ENCODE measurements around the gene NDUFA3. TPM values are rescaled to one million over a fixed set of nuclear protein-coding genes. Genes with fewer than 3 reads are reported as not detected.

Gene NDUFA3
- total RNA-seq, 6 experiments from 2014 or later, result 114 to 173 (median 144) TPM

GRCh38 chr19:54156953-54157352, 54.3 kb downstream of the NDUFA3 start:
- TF ChIP-seq, protein P1, sequence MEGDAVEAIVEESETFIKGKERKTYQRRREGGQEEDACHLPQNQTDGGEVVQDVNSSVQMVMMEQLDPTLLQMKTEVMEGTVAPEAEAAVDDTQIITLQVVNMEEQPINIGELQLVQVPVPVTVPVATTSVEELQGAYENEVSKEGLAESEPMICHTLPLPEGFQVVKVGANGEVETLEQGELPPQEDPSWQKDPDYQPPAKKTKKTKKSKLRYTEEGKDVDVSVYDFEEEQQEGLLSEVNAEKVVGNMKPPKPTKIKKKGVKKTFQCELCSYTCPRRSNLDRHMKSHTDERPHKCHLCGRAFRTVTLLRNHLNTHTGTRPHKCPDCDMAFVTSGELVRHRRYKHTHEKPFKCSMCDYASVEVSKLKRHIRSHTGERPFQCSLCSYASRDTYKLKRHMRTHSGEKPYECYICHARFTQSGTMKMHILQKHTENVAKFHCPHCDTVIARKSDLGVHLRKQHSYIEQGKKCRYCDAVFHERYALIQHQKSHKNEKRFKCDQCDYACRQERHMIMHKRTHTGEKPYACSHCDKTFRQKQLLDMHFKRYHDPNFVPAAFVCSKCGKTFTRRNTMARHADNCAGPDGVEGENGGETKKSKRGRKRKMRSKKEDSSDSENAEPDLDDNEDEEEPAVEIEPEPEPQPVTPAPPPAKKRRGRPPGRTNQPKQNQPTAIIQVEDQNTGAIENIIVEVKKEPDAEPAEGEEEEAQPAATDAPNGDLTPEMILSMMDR (IDR thresholded peaks at IDR 0.05), result no peak

More at GRCh38 chr19:54156953-54157352, 54.3 kb downstream of the NDUFA3 start:
- peaks cover 52% of the 10 kb centered on the region for H3K4me1 Mint-ChIP-seq (ENCODE audit: low read depth)
- no peak for DNase-seq
- peaks cover 10% of the 10 kb centered on the region for H3K27me3 Mint-ChIP-seq (ENCODE audit: insufficient read depth)
- peak overlapping the region; percentile 39 for H3K4me3 Mint-ChIP-seq
- H3K9me3 Mint-ChIP-seq, result no peaks in the 10 kb centered on the region
- H3K27ac Mint-ChIP-seq, result peak overlapping the region; percentile 64
- peaks cover 31% of the 10 kb centered on the region for H3K36me3 Mint-ChIP-seq (ENCODE audit: low read depth)

Other genes with a start within 250 kb of the NDUFA3 start
- 100 to 1,000 TPM; 304 to 350 (median 316) TPM for gene MYADM, start 235.0 kb upstream of the NDUFA3 start, total RNA-seq (2021; fragmentation: NEBNext Ultra II Directional; extraction: Animal tissue kit (Norgen Biotek cat#: 25700))
- under 1 TPM in 2 of 6 experiments, not detected in 4; 0.23 to 0.28 TPM for gene PRKCG, start 220.7 kb upstream of the NDUFA3 start, total RNA-seq (2021; fragmentation: NEBNext Ultra II Directional; extraction: Animal tissue kit (Norgen Biotek cat#: 25700))
- 1 to 10 TPM in 1 of 6 experiments, under 1 TPM in 5; 0.38 to 1.2 (median 0.70) TPM for gene CACNG7, start 193.6 kb upstream of the NDUFA3 start, total RNA-seq (2021; fragmentation: NEBNext Ultra II Directional; extraction: Animal tissue kit (Norgen Biotek cat#: 25700))
- under 1 TPM; 0.09 to 0.48 (median 0.26) TPM for gene CACNG8, start 139.9 kb upstream of the NDUFA3 start, total RNA-seq (2021; fragmentation: NEBNext Ultra II Directional; extraction: Animal tissue kit (Norgen Biotek cat#: 25700))
- not detected for gene CACNG6, start 111.2 kb upstream of the NDUFA3 start, total RNA-seq (2021; fragmentation: NEBNext Ultra II Directional; extraction: Animal tissue kit (Norgen Biotek cat#: 25700))
- 1 to 10 TPM in 4 of 6 experiments, not detected in 2; 1.5 to 2.0 (median 1.8) TPM for gene VSTM1, start 39.0 kb upstream of the NDUFA3 start, total RNA-seq (2021; fragmentation: NEBNext Ultra II Directional; extraction: Animal tissue kit (Norgen Biotek cat#: 25700))
- not detected for gene TARM1, start 21.5 kb upstream of the NDUFA3 start, total RNA-seq (2021; fragmentation: NEBNext Ultra II Directional; extraction: Animal tissue kit (Norgen Biotek cat#: 25700))
- 1 to 10 TPM in 4 of 6 experiments, under 1 TPM in 2; 0.45 to 3.2 (median 2.4) TPM for gene OSCAR, start 2.1 kb upstream of the NDUFA3 start, total RNA-seq (2021; fragmentation: NEBNext Ultra II Directional; extraction: Animal tissue kit (Norgen Biotek cat#: 25700))
- gene TFPT, start 12.8 kb downstream of the NDUFA3 start, total RNA-seq (2021; fragmentation: NEBNext Ultra II Directional; extraction: Animal tissue kit (Norgen Biotek cat#: 25700)), result 10 to 100 TPM in 5 of 6 experiments, 1 to 10 TPM in 1; 9.3 to 15.4 (median 14.5) TPM
- 10 to 100 TPM; 66.1 to 92.5 (median 83.6) TPM for gene PRPF31, start 12.9 kb downstream of the NDUFA3 start, total RNA-seq (2021; fragmentation: NEBNext Ultra II Directional; extraction: Animal tissue kit (Norgen Biotek cat#: 25700))
- 10 to 100 TPM; 46.4 to 65.5 (median 59.6) TPM for gene CNOT3, start 34.9 kb downstream of the NDUFA3 start, total RNA-seq (2021; fragmentation: NEBNext Ultra II Directional; extraction: Animal tissue kit (Norgen Biotek cat#: 25700))
- 1 to 10 TPM; 3.7 to 7.6 (median 6.2) TPM for gene LENG1, start 56.9 kb downstream of the NDUFA3 start, total RNA-seq (2021; fragmentation: NEBNext Ultra II Directional; extraction: Animal tissue kit (Norgen Biotek cat#: 25700))
- under 1 TPM; 0.43 to 0.70 (median 0.55) TPM for gene TMC4, start 70.3 kb downstream of the NDUFA3 start, total RNA-seq (2021; fragmentation: NEBNext Ultra II Directional; extraction: Animal tissue kit (Norgen Biotek cat#: 25700))
- gene MBOAT7, start 86.7 kb downstream of the NDUFA3 start, total RNA-seq (2021; fragmentation: NEBNext Ultra II Directional; extraction: Animal tissue kit (Norgen Biotek cat#: 25700)), result 100 to 1,000 TPM; 263 to 354 (median 313) TPM
- 10 to 100 TPM; 51.2 to 58.8 (median 54.4) TPM for gene TSEN34, start 88.5 kb downstream of the NDUFA3 start, total RNA-seq (2021; fragmentation: NEBNext Ultra II Directional; extraction: Animal tissue kit (Norgen Biotek cat#: 25700))
- gene RPS9, start 98.0 kb downstream of the NDUFA3 start, total RNA-seq (2021; fragmentation: NEBNext Ultra II Directional; extraction: Animal tissue kit (Norgen Biotek cat#: 25700)), result 1,000 to 10,000 TPM; 1,015 to 1,196 (median 1,082) TPM
- gene LILRB3, start 120.2 kb downstream of the NDUFA3 start, total RNA-seq (2021; fragmentation: NEBNext Ultra II Directional; extraction: Animal tissue kit (Norgen Biotek cat#: 25700)), result not detected
- gene LILRA6, start 139.9 kb downstream of the NDUFA3 start, total RNA-seq (2021; fragmentation: NEBNext Ultra II Directional; extraction: Animal tissue kit (Norgen Biotek cat#: 25700)), result not detected
- gene LILRB5, start 154.4 kb downstream of the NDUFA3 start, total RNA-seq (2021; fragmentation: NEBNext Ultra II Directional; extraction: Animal tissue kit (Norgen Biotek cat#: 25700)), result not detected
- gene LILRB2, start 178.3 kb downstream of the NDUFA3 start, total RNA-seq (2021; fragmentation: NEBNext Ultra II Directional; extraction: Animal tissue kit (Norgen Biotek cat#: 25700)), result not detected
- not detected for gene LILRA5, start 210.3 kb downstream of the NDUFA3 start, total RNA-seq (2021; fragmentation: NEBNext Ultra II Directional; extraction: Animal tissue kit (Norgen Biotek cat#: 25700))
- not detected for gene LILRA4, start 236.3 kb downstream of the NDUFA3 start, total RNA-seq (2021; fragmentation: NEBNext Ultra II Directional; extraction: Animal tissue kit (Norgen Biotek cat#: 25700))

Measured in HFFc6 (cell line).